Measurements from ENCODE around the gene SBNO1.
A peak's percentile ranks its signal among the peaks of the same experiment; 100 is the strongest.

Gene SBNO1

GRCh38 chr12:123396954-123397353 lies 32.3 kb upstream of the SBNO1 start:
- no peak overlapping the region for H3K4me3 Mint-ChIP-seq
- H3K9me3 Mint-ChIP-seq, result no peaks in the 10 kb centered on the region
- TF ChIP-seq CTCF (IDR thresholded peaks at IDR 0.05), result no peak
- DNase-seq, result no peak
- peaks cover 53% of the 10 kb centered on the region for H3K36me3 Mint-ChIP-seq (ENCODE audit: low read depth)
- H3K27me3 Mint-ChIP-seq (ENCODE audit: low read depth, poor library complexity), result no peaks in the 10 kb centered on the region
- no peak overlapping the region for H3K27ac Mint-ChIP-seq
- no peaks in the 10 kb centered on the region for H3K4me1 Mint-ChIP-seq

GRCh38 chr12:123396543-123396942 lies 31.9 kb upstream of the SBNO1 start:
- H3K4me3 Mint-ChIP-seq, result no peak overlapping the region
- no peaks in the 10 kb centered on the region for H3K27me3 Mint-ChIP-seq (ENCODE audit: low read depth, poor library complexity)
- peaks cover 57% of the 10 kb centered on the region for H3K36me3 Mint-ChIP-seq (ENCODE audit: low read depth)
- H3K9me3 Mint-ChIP-seq, result no peaks in the 10 kb centered on the region
- peaks cover under 1% of the 10 kb centered on the region for H3K4me1 Mint-ChIP-seq
- no peak overlapping the region for H3K27ac Mint-ChIP-seq
- no peak for TF ChIP-seq CTCF (IDR thresholded peaks at IDR 0.05)
- DNase-seq, result no peak

- Mint-ChIP-seq H3K36me3 (ENCODE audit: low read depth) (peaks cover 67% of the 10 kb centered on the region), H3K4me3 (no peak overlapping the region), H3K27ac (no peak overlapping the region), H3K9me3 (no peaks in the 10 kb centered on the region), H3K27me3 (ENCODE audit: low read depth, poor library complexity) (peaks cover 2% of the 10 kb centered on the region), H3K4me1 (peaks cover 14% of the 10 kb centered on the region)
- DNase-seq, result no peak
- no peak for TF ChIP-seq CTCF (IDR thresholded peaks at IDR 0.05)
These were observed 30.6 kb upstream of the SBNO1 start for GRCh38 chr12:123395236-123395635.

- Mint-ChIP-seq H3K4me3 (no peak overlapping the region), H3K27me3 (ENCODE audit: low read depth, poor library complexity) (peaks cover 5% of the 10 kb centered on the region)
- no peak for TF ChIP-seq CTCF (IDR thresholded peaks at IDR 0.05)
These were observed 29.1 kb upstream of the SBNO1 start for GRCh38 chr12:123393747-123394146.

GRCh38 chr12:123391546-123392343 lies 27.1 kb upstream of the SBNO1 start:
- Mint-ChIP-seq H3K36me3 (ENCODE audit: low read depth) (peaks cover 48% of the 10 kb centered on the region), H3K4me3 (peak overlapping the region; percentile 23), H3K27me3 (ENCODE audit: low read depth, poor library complexity) (peaks cover 5% of the 10 kb centered on the region), H3K27ac (no peak overlapping the region), H3K4me1 (peaks cover 36% of the 10 kb centered on the region), H3K9me3 (no peaks in the 10 kb centered on the region)
- DNase-seq, result no peak
- TF ChIP-seq CTCF (IDR thresholded peaks at IDR 0.05), result no peak

More at GRCh38 chr12:123393747-123394146, 29.1 kb upstream of the SBNO1 start:
- peaks cover 19% of the 10 kb centered on the region for H3K4me1 Mint-ChIP-seq
- no peaks in the 10 kb centered on the region for H3K9me3 Mint-ChIP-seq
- no peak overlapping the region for H3K27ac Mint-ChIP-seq
- H3K36me3 Mint-ChIP-seq (ENCODE audit: low read depth), result peaks cover 61% of the 10 kb centered on the region
- DNase-seq, result no peak
